OCI-M2 (cell line): ENCODE data around the gene RAVER1.
A peak's percentile ranks its signal among the peaks of the same experiment; 100 is the strongest.
"Not testable (repeated sequence)": the region's sequence is repeated elsewhere in the genome, so short reads cannot be mapped to it uniquely, and the experiment has no call there.

Source experiments
- DNase-seq: peaks from one replicate; lab custom pipeline; 2025; ENCODE audit not compliant: unreplicated experiment; lab: John Stamatoyannopoulos, UW

The RAVER1 gene

DNA sequence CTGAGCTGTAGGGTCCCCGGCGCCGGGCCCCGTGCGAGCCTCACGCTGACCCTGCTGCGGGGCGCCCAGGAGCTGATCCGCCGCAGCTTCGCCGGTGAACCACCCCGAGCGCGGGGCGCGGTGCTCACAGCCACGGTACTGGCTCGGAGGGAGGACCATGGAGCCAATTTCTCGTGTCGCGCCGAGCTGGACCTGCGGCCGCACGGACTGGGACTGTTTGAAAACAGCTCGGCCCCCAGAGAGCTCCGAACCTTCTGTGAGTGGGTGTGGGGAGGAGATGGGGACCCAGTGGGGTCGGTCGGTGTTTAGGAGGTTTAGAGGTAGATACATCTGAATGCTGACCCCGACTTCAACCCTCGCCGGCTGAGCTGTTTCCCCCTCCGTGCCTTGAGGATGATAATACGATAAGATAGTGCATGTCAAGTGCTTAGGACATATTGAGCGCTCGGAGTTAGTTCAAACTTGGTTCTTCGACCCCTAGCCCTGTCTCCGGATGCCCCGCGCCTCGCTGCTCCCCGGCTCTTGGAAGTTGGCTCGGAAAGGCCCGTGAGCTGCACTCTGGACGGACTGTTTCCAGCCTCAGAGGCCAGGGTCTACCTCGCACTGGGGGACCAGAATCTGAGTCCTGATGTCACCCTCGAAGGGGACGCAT lies 41.6 kb downstream of the RAVER1 start:
- no peak for DNase-seq

GRCh38 chr19:10290876-10291553 lies 42.3 kb downstream of the RAVER1 start:
- peak; percentile 97 for DNase-seq

- DNase-seq = no peak
Observed at GRCh38 chr19:10290357-10290875, 42.9 kb downstream of the RAVER1 start.

- DNase-seq = no peak
Observed at GRCh38 chr19:10289836-10290356, 43.4 kb downstream of the RAVER1 start, which contains the start of gene ICAM5. ICAM5 (plus strand) TSS chr19:10289952; CDS start chr19:10290044, 92 bp downstream.

- DNase-seq = peak; percentile 100
Observed at GRCh38 chr19:10289167-10289835, 44.0 kb downstream of the RAVER1 start.

DNA sequence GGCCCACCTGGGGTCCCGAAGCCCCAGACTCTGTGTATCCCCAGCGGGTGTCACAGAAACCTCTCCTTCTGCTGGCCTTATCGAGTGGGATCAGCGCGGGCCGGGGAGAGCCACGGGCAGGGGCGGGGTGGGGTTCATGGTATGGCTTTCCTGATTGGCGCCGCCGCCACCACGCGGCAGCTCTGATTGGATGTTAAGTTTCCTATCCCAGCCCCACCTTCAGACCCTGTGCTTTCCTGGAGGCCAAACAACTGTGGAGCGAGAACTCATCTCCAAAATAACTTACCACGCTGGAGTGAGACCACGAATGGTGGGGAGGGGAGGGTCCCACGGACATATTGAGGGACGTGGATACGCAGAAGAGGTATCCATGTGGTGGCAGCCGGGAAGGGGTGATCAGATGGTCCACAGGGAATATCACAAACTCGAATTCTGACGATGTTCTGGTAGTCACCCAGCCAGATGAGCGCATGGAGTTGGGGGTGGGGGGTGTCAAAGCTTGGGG lies 44.6 kb downstream of the RAVER1 start:
- DNase-seq = peak; percentile 99

DNA sequence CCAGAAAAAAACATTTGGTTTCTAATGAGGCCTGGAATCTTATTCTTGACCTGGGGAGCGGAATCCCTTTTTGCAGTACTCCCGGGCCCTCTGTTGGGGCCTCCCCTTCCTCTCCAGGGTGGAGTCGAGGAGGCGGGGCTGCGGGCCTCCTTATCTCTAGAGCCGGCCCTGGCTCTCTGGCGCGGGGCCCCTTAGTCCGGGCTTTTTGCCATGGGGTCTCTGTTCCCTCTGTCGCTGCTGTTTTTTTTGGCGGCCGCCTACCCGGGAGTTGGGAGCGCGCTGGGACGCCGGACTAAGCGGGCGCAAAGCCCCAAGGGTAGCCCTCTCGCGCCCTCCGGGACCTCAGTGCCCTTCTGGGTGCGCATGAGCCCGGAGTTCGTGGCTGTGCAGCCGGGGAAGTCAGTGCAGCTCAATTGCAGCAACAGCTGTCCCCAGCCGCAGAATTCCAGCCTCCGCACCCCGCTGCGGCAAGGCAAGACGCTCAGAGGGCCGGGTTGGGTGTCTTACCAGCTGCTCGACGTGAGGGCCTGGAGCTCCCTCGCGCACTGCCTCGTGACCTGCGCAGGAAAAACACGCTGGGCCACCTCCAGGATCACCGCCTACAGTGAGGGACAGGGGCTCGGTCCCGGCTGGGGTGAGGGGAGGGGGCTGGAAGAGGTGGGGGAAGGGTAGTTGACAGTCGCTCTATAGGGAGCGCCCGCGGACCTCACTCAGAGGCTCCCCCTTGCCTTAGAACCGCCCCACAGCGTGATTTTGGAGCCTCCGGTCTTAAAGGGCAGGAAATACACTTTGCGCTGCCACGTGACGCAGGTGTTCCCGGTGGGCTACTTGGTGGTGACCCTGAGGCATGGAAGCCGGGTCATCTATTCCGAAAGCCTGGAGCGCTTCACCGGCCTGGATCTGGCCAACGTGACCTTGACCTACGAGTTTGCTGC lies 46.3 kb downstream of the RAVER1 start, which contains the start of gene ICAM4:
TSS of gene ICAM4 (plus strand) at position 153 of the 935 bp plus-strand sequence. CDS start at position 211, 58 bp downstream.
- peak; percentile 99 for DNase-seq

DNA sequence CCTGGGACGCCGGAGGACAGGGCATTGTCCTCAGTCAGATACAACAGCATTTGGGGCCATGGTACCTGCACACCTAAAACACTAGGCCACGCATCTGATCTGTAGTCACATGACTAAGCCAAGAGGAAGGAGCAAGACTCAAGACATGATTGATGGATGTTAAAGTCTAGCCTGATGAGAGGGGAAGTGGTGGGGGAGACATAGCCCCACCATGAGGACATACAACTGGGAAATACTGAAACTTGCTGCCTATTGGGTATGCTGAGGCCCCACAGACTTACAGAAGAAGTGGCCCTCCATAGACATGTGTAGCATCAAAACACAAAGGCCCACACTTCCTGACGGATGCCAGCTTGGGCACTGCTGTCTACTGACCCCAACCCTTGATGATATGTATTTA lies 47.9 kb downstream of the RAVER1 start:
- no peak for DNase-seq

DNA sequence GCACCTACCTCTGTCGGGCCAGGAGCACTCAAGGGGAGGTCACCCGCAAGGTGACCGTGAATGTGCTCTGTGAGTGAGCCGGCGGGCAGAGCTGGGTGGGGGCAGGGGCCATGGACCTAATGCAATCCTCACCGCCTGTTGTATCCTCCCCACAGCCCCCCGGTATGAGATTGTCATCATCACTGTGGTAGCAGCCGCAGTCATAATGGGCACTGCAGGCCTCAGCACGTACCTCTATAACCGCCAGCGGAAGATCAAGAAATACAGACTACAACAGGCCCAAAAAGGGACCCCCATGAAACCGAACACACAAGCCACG lies 48.4 kb downstream of the RAVER1 start:
- DNase-seq = no peak

- no peak for DNase-seq
Observed at GRCh38 chr19:10284065-10284959, 49.0 kb downstream of the RAVER1 start.

DNA sequence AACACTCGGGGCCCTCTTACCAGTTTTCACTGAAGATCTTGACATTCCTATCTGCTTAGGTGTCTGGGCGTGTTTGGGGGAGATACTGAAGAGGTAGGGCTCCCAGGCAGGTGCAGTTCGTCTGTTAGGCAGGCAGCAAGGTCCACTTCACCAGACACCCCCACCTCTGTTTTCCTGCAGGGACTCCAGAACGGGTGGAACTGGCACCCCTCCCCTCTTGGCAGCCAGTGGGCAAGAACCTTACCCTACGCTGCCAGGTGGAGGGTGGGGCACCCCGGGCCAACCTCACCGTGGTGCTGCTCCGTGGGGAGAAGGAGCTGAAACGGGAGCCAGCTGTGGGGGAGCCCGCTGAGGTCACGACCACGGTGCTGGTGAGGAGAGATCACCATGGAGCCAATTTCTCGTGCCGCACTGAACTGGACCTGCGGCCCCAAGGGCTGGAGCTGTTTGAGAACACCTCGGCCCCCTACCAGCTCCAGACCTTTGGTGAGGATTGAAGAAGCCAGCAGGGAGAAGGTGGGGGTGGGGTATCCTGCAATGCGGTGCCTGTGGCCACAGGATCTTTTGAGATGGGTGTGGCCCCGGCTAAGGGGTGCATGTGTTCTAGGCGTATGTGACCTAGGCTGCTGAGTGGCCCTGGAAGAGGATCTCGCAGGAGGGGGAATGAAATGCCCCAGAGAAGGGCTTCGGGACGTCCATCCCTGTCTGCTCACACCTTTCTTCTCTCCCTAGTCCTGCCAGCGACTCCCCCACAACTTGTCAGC lies 49.8 kb downstream of the RAVER1 start:
- DNase-seq = no peak

- not testable (repeated sequence) for DNase-seq
Observed at GRCh38 chr19:10282043-10282442, 51.3 kb downstream of the RAVER1 start.

- no peak for DNase-seq
Observed at GRCh38 chr19:10279737-10280442, 53.4 kb downstream of the RAVER1 start.

DNA sequence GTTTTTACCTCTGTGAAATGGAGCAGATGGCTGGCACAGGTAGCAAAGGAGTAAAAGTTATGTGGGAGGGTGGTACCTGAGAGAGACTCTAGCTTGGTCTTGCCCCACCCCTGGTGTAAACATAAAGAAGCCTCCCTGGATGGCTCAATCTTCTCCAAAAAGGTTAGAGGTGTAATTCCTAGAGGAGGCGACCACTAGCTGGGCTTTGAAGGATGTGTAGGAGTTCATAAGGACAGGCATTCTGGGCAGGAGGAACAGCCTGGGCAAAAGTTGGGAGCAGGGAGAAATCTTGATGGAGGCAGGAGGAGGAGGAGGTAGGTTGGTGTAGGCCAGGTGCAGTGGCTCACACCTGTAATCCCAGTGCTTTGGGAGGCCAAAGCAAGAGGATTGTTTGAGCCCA lies 54.4 kb downstream of the RAVER1 start:
- no peak for DNase-seq

DNA sequence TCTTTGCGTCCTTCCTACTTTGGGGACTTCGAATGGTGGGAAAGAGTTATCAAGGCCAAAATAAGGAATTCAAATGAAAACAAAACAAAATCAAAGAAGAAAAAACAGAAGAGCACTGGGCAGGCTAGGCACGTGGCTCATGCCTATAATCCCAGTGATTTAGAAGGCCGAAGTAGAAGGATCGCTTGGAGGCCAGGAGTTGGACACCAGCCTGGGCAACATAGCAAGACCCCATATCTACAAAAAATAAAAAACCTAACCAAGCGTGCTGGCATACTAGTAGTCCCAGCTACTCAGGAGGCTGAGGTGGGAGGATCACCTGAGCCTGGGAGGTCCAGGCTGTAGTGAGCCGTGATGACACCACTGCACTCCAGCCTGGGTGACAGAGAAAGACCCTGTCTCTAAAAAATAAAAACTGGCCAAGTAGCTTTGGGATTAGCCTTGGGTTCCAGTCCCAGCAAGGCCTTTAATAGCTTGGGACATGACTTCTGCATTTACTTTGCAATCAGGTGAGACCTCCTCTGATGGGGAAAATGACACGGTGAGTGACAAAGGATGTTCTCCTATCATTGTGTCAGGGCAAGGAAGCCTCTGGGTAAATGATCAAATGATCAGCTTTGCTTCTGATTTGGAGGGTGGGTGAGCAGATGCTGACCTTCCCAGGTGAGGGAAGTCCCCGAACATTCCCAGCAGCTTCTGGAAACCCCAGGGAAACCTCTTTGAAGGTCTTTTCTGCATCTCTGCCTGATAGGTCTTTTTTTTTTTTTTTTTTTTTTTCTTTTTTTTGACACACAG lies 55.3 kb downstream of the RAVER1 start:
- no peak for DNase-seq

GRCh38 chr19:10274589-10274988 lies 58.7 kb downstream of the RAVER1 start:
- no peak for DNase-seq

DNA sequence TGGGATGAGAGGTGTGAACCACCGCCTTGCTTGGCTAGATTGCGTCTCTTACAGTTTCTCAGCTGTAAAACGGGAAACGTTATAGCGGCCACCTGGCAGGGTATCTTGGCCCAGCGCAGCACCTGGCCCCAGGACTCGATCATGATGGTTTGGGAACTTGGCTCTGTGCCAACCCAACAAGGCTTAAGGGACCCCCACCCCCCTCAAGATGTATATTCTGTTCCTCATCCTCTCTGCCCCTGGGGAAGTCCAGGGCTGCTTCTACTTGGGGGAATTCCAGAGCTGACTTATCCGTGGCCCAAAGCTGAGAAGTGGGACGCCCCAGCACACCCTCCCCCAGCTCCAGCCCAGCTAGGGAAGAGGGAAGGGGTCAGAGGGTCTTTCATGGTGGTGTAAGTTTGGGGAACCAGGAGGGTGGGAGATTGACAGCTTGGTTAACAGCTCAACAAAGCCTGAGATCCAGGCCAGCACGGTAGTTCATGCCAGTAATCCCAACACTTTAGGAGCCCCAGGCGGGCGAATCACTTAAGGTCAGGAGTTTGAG lies 61.7 kb downstream of the RAVER1 start:
- no peak for DNase-seq
